Loucy (cell line): ENCODE data around the gene CAPS.
"Not testable (repeated sequence)": the region's sequence is repeated elsewhere in the genome, so short reads cannot be mapped to it uniquely, and the experiment has no call there.

Experiments used
- H2AFZ ChIP-seq: fragments of 200-600 bp; sonication (generic); 2 replicates; pipeline ENCODE4 v1.6.0; 2016; ENCODE audit warnings: antibody characterized with exemption, mild to moderate bottlenecking, low read length, moderate library complexity
- H3F3A ChIP-seq: fragments of 200-600 bp; 2 replicates; pipeline ENCODE4 v1.6.0; 2016; ENCODE audit warnings: antibody characterized with exemption, low read depth, mild to moderate bottlenecking
- H3K27me3 ChIP-seq: fragments of 200-600 bp; sonication (generic); 2 replicates; pipeline ENCODE4 v1.6.1; 2014; ENCODE audit warnings: low read length, mild to moderate bottlenecking; ENCODE audit not compliant: insufficient read depth, poor library complexity, severe bottlenecking
- H3K36me3 ChIP-seq: fragments of 200-600 bp; sonication (generic); 2 replicates; pipeline ENCODE4 v1.6.1; 2016; ENCODE audit warnings: low read length; ENCODE audit not compliant: insufficient read depth
- H3K4me1 ChIP-seq: fragments of 200-600 bp; sonication (generic); 2 replicates; pipeline ENCODE4 v1.5.1; 2014; ENCODE audit warnings: low read length, mild to moderate bottlenecking; ENCODE audit not compliant: insufficient read depth, poor library complexity, severe bottlenecking
- H3K4me2 ChIP-seq: fragments of 200-600 bp; sonication (generic); 2 replicates; pipeline ENCODE4 v1.6.0; 2014; ENCODE audit warnings: antibody characterized with exemption, low read length, low read depth, mild to moderate bottlenecking; ENCODE audit not compliant: poor library complexity, severe bottlenecking
- H3K4me3 ChIP-seq: fragments of 200-600 bp; sonication (generic); 2 replicates; pipeline ENCODE4 v1.5.1; 2014; ENCODE audit warnings: low read length, mild to moderate bottlenecking, mixed read lengths; ENCODE audit not compliant: poor library complexity, severe bottlenecking
- H3K79me2 ChIP-seq: fragments of 200-600 bp; sonication (generic); 2 replicates; pipeline ENCODE4 v1.6.1; 2014; ENCODE audit warnings: low read length; ENCODE audit not compliant: insufficient read depth
- H3K9ac ChIP-seq: fragments of 200-600 bp; sonication (generic); 2 replicates; pipeline ENCODE4 v1.6.0; 2014; ENCODE audit warnings: mild to moderate bottlenecking, low read depth, low read length, moderate library complexity; ENCODE audit not compliant: poor library complexity, severe bottlenecking
- H3K9me2 ChIP-seq: fragments of 200-600 bp; sonication (generic); replicated peaks from 2 replicates; pipeline ENCODE4 v1.6.1; 2016; ENCODE audit warnings: low read depth, low read length, mixed read lengths
- H3K9me3 ChIP-seq: fragments of 200-600 bp; sonication (generic); 2 replicates; pipeline ENCODE4 v1.6.1; 2014; ENCODE audit warnings: mild to moderate bottlenecking, antibody characterized with exemption, low read length, low read depth; ENCODE audit not compliant: insufficient read depth
- H4K20me1 ChIP-seq: fragments of 200-600 bp; sonication (generic); 2 replicates; pipeline ENCODE4 v1.6.0; 2014; ENCODE audit warnings: antibody characterized with exemption, low read length, mild to moderate bottlenecking; ENCODE audit not compliant: insufficient read depth, poor library complexity, severe bottlenecking
- EZH2phosphoT487 ChIP-seq: fragments of 200-600 bp; IDR thresholded peaks from 2 replicates; pipeline ENCODE4 v1.6.1; 2018; ENCODE audit warnings: antibody characterized with exemption, mild to moderate bottlenecking, moderate library complexity, borderline replicate concordance
- TF ChIP-seq, protein P1 (sequence below): fragments of 200-600 bp; sonication (generic); conservative IDR thresholded peaks from 2 replicates; pipeline ENCODE4 v1.5.1; 2014; ENCODE audit warnings: mild to moderate bottlenecking, antibody characterized with exemption, low read length

CAPS gene

GRCh38 chr19:5880604-5881078 is 33.4 kb upstream of the CAPS start:
- Histone ChIP-seq H3K4me3 (no peak overlapping the region), H3K4me1 (no peaks in the 10 kb centered on the region), H3K79me2 (no peaks in the 10 kb centered on the region), H4K20me1 (no peaks in the 10 kb centered on the region), H3K4me2 (no peak overlapping the region), H3K9ac (no peak overlapping the region), H3K9me2 (no peaks in the 10 kb centered on the region), H3F3A (no peaks in the 10 kb centered on the region), H3K27me3 (no peaks in the 10 kb centered on the region), H2AFZ (no peak overlapping the region), H3K36me3 (no peaks in the 10 kb centered on the region), H3K9me3 (no peaks in the 10 kb centered on the region)
- TF ChIP-seq, protein P1, sequence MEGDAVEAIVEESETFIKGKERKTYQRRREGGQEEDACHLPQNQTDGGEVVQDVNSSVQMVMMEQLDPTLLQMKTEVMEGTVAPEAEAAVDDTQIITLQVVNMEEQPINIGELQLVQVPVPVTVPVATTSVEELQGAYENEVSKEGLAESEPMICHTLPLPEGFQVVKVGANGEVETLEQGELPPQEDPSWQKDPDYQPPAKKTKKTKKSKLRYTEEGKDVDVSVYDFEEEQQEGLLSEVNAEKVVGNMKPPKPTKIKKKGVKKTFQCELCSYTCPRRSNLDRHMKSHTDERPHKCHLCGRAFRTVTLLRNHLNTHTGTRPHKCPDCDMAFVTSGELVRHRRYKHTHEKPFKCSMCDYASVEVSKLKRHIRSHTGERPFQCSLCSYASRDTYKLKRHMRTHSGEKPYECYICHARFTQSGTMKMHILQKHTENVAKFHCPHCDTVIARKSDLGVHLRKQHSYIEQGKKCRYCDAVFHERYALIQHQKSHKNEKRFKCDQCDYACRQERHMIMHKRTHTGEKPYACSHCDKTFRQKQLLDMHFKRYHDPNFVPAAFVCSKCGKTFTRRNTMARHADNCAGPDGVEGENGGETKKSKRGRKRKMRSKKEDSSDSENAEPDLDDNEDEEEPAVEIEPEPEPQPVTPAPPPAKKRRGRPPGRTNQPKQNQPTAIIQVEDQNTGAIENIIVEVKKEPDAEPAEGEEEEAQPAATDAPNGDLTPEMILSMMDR = no peak
- TF ChIP-seq EZH2phosphoT487 = no peak

DNA sequence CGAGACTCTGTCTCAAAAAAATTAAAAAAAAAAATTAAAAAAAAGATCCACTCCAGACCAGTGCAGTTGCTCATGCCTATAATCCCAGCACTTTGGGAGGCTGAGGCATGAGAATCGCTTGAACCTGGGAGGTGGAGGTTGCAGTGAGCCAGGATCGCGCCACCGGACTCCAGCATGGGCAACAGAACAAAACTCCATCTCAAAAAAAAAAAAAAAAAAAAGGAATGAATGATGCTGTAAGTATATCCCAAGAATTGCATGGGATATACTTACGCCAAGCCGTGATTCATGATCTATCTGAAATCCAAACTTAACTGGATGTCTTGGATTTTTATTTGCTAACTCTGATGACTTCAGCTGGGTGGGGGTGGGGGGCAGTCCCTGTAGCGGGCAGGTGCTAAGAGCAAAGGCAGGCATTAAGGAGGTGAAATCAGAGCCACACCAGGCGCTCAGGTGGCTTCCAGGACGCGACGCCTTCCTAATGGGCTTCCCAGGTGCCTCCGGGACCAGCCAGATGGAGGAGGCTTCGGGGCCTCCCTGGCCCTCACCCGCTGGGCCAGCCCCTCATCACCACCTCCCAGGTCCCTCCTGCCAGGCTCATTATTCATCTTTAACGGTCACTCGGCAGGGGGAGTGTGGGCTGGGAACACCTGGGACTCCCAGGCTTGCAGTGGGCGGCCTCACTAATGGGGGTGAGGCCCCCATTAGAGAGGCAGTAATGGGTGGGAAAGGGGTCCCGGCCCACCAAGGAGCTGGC is 32.3 kb upstream of the CAPS start:
- no peaks in the 10 kb centered on the region for H3K9me3 ChIP-seq
- H3K4me2 ChIP-seq = no peak overlapping the region
- TF ChIP-seq EZH2phosphoT487 = no peak
- TF ChIP-seq, protein P1 = no peak
- no peaks in the 10 kb centered on the region for H3F3A ChIP-seq
- no peak overlapping the region for H3K4me3 ChIP-seq
- no peaks in the 10 kb centered on the region for H3K27me3 ChIP-seq
- H3K79me2 ChIP-seq = no peaks in the 10 kb centered on the region
- H3K4me1 ChIP-seq = no peaks in the 10 kb centered on the region
- no peak overlapping the region for H3K9ac ChIP-seq
- H3K9me2 ChIP-seq = no peaks in the 10 kb centered on the region
- no peaks in the 10 kb centered on the region for H4K20me1 ChIP-seq
- H3K36me3 ChIP-seq = no peaks in the 10 kb centered on the region
- no peak overlapping the region for H2AFZ ChIP-seq

GRCh38 chr19:5882421-5882968 is 31.6 kb upstream of the CAPS start:
- TF ChIP-seq EZH2phosphoT487 = no peak
- TF ChIP-seq, protein P1 = no peak
- no peaks in the 10 kb centered on the region for H3K9me3 ChIP-seq
- no peaks in the 10 kb centered on the region for H3K27me3 ChIP-seq
- no peak overlapping the region for H3K4me2 ChIP-seq
- no peaks in the 10 kb centered on the region for H3K79me2 ChIP-seq
- no peak overlapping the region for H2AFZ ChIP-seq
- H4K20me1 ChIP-seq = no peaks in the 10 kb centered on the region
- no peak overlapping the region for H3K4me3 ChIP-seq
- no peaks in the 10 kb centered on the region for H3K36me3 ChIP-seq
- no peaks in the 10 kb centered on the region for H3K9me2 ChIP-seq
- H3K9ac ChIP-seq = no peak overlapping the region
- no peaks in the 10 kb centered on the region for H3K4me1 ChIP-seq
- H3F3A ChIP-seq = no peaks in the 10 kb centered on the region

DNA sequence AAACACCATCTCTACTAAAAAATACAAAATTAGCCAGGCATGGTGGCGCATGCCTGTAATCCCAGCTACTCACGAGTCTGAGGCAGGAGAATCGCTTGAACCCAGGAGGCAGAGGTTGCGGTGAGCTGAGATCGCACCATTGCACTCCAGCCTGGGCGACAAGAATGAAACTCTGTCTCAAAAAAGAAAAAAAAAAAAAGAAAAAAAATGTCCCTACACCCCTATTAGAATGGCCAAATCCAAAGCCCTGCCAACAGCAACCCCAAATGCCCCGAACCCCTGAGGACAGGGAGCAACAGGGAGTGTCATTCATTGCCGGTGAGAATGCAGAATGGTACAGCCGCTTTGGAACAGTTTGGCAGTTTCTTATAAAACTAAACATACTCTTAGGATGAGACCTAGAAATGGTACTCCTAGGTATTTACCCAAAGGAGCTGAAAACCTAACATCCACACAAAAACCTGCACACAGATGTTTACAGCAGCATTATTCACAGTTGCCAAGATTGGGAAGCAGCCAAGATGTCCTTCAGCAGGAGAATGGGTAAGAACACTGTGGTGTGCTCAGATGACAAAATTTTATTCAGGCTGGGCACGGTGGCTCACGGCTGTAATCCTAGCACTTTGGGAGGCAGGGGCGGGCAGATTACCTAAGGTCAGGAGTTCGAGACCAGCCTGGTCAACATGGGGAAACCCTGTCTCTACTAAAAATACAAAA is 30.7 kb upstream of the CAPS start:
- not testable (repeated sequence) for H2AFZ ChIP-seq, H3K9ac ChIP-seq, H3K36me3 ChIP-seq, H3K79me2 ChIP-seq, H3K4me2 ChIP-seq, H4K20me1 ChIP-seq, H3K9me2 ChIP-seq, H3K9me3 ChIP-seq, H3K4me3 ChIP-seq, H3K27me3 ChIP-seq, H3F3A ChIP-seq, H3K4me1 ChIP-seq
